Measurements from ENCODE around the gene CEP126.
"Not testable (repeated sequence)": the region's sequence is repeated elsewhere in the genome, so short reads cannot be mapped to it uniquely, and the experiment has no call there.

The CEP126 gene

DNA sequence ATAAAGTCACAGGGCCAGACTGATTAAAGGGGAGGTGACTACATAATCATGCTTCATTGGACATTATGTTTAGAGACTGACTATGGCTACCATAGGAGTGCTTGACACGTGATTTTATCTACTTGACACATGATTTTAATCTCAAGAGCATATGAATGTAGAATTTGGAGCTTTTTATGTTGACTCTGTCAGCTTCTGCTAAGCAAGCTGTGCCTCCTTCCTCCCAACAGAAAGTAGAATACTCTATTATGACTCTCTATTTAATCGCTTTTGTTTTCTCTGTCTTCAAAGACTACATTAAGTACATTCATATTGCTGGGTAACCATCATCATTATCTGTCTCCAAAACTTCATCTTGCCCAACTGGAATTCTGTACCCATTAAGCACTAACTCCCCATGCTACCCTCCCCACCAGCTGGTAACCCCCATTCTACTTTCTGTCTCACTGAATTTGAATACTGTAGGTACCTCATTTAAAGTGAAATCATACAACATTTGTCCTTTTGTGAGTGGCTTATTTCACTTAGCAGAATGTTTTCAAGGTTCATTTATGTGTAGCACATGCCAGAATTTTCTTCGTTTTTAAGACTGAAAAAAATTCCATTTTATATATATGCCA, 26.2 kb downstream of the CEP126 start:
- DNase-seq: no peak

GRCh38 chr11:101944923-101945322, 30.1 kb downstream of the CEP126 start:
- DNase-seq: no peak

DNA sequence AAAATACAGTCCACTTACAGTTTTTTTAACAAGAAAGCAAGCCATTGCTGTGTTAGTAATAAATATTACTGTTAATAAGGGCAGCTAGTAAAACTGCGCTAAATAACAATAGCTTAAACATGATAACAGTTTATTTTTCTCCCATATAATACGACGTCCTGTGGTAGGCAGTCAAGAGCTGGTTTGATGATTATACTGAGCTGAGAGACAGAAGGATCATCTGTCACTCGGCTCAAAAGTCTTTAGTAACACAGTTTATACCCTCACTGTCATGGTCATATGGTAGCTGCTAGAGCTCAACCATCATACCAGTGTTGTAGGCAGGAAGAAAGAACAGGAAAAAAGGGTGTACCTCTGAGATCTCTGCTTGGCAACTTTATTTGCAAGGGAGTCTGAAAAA, 30.6 kb downstream of the CEP126 start:
- peak; percentile 2 for DNase-seq

DNA sequence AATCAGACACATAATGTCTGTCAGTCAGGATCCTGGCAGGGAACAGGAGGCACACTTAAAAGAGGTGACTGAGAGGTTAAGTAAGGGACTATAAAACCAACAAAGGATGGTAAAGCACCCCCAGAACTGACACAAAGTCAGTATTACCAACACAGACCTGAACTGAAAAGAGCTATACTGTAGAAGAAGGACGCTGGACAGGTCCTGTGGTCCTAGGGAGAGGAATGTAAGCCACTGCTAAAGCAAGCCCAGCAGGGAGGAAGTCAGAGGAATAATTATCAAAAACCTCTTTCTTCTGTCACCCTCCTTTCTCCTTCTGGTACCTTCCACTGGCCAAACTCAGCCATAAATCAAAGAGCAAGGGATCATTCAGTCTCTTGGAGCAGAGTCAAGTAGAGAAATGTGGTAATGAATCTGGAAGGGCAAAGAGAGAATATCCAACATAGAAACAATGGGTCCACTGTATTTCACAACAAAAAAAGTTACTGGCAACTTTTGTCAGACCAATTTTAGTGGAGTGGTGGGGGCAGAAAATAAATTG, 34.9 kb downstream of the CEP126 start:
- no peak for DNase-seq

- no peak for DNase-seq
Observed at GRCh38 chr11:101955278-101955677, 40.5 kb downstream of the CEP126 start.

DNA sequence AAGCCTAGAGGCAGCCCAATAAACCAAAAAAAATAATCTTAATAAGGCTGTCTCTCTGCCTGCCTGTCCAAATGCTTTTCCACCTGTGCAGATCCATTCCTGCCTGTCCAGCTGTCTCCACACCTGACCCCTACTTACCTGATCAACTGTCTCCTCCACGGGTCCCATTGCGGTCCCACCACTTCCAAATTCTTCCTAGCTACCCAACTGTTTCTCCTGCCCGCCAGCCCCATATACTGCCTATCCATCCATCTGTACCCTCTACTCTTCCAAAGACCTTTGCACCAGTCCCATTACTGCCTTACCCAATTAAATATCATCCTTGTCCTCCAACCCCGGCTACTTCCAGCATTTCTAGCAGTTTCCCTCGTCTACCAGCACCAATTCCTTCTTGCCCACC, 40.9 kb downstream of the CEP126 start:
- DNase-seq: no peak

DNA sequence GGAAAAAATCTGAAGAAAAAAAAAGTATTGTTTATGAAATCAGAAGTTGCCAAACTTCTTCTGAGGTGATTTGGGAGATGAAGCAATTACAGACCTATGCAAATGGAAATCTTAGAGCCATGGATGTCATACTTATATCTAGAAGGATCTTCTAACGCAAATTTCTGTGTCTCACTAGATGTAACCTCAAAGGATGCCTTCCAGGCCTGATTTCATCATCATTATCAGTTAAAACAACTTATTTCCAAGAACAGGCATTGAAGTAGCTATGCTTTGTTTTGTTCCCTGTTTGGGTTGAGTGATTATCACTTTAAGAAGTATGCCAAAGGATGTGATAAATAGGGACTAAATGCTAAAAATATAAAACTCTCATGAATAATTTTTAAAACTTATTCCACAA, 45.4 kb downstream of the CEP126 start:
- peak; percentile 14 for DNase-seq

GRCh38 chr11:101964200-101964599, 49.4 kb downstream of the CEP126 start:
- DNase-seq: not testable (repeated sequence)

- DNase-seq: no peak
Observed at GRCh38 chr11:101974255-101974654, 59.4 kb downstream of the CEP126 start.

- no peak for DNase-seq
Observed at GRCh38 chr11:101974771-101975170, 60.0 kb downstream of the CEP126 start.

- DNase-seq: no peak
Observed at GRCh38 chr11:101975734-101976133, 60.9 kb downstream of the CEP126 start.

DNA sequence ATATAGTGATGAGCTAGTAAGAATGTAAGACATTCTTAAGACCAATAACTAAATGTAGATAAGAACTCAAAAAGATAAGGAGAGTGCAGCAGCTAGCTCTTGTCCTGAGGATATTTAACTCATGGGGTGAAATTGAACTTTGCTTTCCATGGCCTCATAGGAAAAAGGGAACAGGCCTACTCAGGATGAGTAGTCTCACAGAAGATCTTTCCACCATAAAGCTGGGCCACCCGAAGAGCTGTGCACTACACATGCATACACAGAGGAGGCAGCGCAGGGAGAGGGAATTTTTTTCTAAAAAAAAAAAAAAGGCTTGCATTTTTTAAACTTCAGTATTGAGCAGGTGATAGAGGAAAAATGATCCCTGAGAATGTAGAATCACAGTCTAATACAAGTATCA, 72.6 kb downstream of the CEP126 start:
- no peak for DNase-seq

DNA sequence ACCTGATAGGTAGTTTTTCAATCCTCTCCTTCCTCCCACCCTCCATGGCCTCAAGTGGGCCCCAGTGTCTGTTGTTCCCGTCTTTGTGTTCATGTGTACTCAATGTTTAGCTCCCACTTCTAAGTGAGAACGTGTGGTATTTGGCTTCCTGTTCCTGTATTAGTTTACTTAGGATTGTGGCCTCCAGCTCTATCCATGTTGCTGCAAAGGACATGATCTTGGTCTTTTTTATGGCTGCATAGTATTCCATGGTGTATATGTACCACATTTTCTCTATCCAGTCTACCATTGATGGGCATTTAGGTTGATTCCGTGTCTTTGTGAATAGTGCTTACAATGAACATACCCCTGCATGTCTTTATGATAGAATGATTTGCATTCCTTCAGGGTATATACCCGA, 78.4 kb downstream of the CEP126 start:
- DNase-seq: no peak

GRCh38 chr11:101994052-101994469, 79.3 kb downstream of the CEP126 start:
- DNase-seq: not testable (repeated sequence)

GRCh38 chr11:101996111-101996510, 81.3 kb downstream of the CEP126 start:
- no peak for DNase-seq

DNA sequence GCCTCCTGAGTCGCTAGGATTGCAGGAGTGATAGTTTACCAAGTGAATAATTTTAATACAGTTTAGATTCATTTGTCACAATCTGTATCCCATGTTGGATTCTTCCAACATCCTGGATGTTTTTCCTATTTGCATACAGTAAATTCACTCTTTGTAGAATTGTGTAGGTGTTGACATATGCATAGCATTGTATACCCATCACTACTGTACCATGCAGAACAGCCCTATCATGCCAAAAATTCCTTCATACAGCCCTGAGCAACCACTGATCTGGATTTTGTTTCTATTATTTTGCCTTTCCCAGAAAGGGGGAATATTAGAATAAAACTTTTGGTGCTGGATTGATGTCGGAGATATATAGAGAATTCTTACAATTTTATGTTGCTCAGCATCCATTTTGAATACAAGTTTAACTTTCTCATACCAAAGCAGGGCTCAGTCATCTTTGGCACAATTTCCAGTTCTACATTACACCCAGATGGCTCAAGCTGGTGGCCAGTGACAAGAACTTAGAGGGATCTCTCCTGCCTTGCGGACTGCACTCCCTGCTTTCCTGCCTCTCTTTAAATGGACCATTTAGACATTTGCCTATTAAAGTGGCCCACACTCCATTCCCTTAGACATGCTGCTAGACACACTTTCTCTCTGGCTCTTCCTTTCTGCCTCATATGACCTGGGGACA, 87.0 kb downstream of the CEP126 start:
- no peak for DNase-seq

- no peak for DNase-seq
Observed at GRCh38 chr11:102004220-102004619, 89.4 kb downstream of the CEP126 start.

GRCh38 chr11:102005306-102005705, 90.5 kb downstream of the CEP126 start:
- no peak for DNase-seq

GRCh38 chr11:102006835-102007566, 92.2 kb downstream of the CEP126 start:
- DNase-seq: no peak

DNA sequence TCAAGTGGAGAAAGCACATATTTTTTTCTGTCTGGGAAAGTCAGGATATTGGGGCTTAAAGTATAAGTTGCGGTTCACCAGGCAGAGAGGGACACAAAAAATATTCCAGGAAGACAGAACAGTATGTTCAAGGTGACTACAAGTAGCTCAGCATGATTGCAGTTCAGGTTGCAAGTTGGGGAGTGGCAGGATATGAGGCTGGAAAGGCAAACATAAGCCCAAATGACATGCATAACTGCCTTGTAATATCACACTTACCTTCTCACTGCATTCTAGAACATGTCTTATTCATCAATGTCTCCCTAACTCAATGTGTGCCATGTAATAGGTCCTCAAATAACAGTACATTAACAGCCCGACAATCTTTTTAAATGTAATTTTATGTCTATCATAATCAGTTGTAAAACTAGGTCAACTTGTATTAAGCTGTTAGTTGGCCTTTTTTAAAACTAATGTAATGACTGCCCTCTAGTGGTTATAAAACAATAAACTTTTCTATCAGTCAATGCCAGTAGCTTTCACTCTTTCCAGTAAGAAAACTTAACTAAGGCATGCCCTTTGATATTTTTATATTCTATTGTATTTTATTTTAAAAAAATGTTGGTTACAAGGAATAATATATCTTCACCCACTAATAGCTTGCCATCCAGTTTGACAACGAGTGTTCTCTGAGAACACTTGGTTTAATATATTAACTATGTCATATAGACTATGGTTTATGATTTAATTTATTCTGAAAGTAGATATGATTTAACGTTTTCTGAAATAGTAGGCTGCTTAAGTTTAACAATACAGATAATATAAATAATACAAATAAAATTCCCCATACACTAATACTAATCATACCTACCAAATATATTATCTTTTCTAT, 93.0 kb downstream of the CEP126 start:
- DNase-seq: peak; percentile 71

DNA sequence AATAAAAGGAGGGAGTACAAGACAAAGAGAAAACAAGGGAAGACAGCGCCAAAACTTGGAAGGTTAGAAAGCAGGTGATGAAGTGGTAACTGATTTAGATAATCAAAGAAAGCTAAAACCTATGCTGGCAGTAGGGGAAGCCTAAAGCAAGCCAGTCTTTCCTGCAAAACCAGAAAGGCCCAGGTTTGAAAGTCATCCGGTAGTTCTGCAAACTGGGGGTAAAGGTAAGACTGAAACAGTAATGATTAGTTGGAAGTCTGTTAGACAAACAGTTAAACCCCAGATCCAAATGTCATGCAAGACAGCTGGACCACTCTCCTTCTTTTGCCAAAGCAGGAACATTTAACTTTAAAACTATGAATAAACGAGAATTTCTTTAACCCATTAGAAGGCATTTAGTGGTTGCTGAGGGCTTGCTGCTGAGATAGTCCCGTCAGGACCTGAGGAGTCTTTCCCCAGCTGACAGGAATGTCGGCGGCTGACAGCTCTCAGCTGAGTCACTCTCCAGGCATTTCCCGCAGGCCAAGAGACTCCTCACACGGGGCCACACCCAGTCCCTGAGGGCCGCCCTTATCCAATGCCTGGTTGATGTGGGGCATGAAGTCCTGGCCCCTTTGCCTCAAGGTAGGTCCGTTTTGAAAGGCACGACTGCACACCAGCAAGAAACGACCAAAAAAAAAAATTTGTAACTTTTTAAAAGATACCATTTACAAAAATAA, 96.1 kb downstream of the CEP126 start:
- DNase-seq: no peak

DNA sequence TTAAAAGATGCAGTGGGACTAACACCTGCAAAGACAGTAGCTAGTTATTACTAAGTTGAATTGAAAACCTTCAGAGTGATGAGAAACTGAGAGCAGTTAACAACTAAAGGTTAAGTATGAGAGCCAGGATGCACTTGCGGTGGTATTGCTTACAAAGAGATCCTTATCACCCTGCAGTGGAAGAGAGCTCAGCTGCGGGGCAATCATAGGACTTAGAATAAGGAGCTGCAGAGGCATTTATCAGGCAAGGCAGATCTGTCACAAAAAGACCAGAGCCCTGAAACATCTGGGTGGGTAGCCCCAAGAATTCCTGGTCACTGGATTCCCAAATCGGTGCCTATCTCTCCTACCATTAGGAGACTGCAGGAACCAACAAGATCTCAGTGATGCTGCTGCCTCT, 98.1 kb downstream of the CEP126 start:
- no peak for DNase-seq
